DOHH2 (cell line): ENCODE data around the gene PTPRT.

Experiments
- CTCF ChIP-seq: fragments of 200-600 bp; sonication (generic); IDR thresholded peaks from one replicate; pipeline ENCODE4 v1.5.1; 2014; ENCODE audit warnings: antibody characterized with exemption, mild to moderate bottlenecking, low read depth, low read length; ENCODE audit not compliant: poor library complexity, severe bottlenecking
- EZH2phosphoT487 ChIP-seq: fragments of 200-600 bp; sonication (generic); IDR thresholded peaks from 2 replicates; pipeline ENCODE4 v1.6.1; 2017; ENCODE audit warnings: borderline replicate concordance, mild to moderate bottlenecking, antibody characterized with exemption, low read length, moderate library complexity, mixed read lengths

DNA sequence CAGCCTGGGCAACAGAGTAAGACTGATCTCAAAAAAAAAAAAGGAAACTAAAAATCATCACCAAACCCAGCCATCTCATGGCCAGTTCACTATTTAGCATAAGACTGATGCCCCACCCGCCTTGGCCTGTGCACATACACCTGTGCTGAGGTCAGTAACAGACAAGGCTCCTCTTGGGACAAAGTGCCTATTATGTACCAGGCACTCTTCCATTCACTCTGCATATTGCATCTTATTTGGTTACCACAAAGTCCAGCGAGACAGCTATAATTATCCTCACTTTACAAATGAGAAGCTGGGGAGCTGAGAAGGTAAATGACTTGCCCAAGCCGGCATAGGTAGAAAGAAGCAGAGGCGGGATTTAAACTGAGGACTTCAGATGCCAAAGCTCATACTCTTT, 3.8 kb downstream of the PTPRT start:
- TF ChIP-seq CTCF: no peak
- TF ChIP-seq EZH2phosphoT487: no peak
